Measurements from ENCODE around the gene NUDCD3. TPM values are rescaled to one million over a fixed set of nuclear protein-coding genes. Genes with fewer than 3 reads are reported as not detected.

The NUDCD3 gene
- total RNA-seq, 4 donors from 2014 or later = 44.9 to 92.4 (median 73.0) TPM

GRCh38 chr7:44396931-44397545 lies 93.4 kb downstream of the NUDCD3 start:
- 80% methylated on average over 8 of the region's 8 CpGs for WGBS
- intact Hi-C loops (cut with DNase I) = no loop called here
- H3K36me3 ChIP-seq = peaks cover 6 to 74% (median 33%) of the 10 kb centered on the region in 4 donors

GRCh38 chr7:44396496-44396895 lies 94.0 kb downstream of the NUDCD3 start:
- peaks cover 11 to 74% (median 33%) of the 10 kb centered on the region in 4 donors for H3K36me3 ChIP-seq
- no peak for DNase-seq (ENCODE audit: extremely low spot score)
- intact Hi-C loops (cut with DNase I) = no loop called here
- H3K27ac ChIP-seq (replicated peaks in 1 of 4) = no peak overlapping the region
- no peak overlapping the region for H3K4me3 ChIP-seq
- no peaks in the 10 kb centered on the region for H3K27me3 ChIP-seq
- H3K4me1 ChIP-seq = peaks cover 0 to 8% (median 7%) of the 10 kb centered on the region in 4 donors
- WGBS = 97% methylated on average over 3 of the region's 3 CpGs
- TF ChIP-seq CTCF (IDR thresholded peaks at IDR 0.05) = no peak
- no peak for TF ChIP-seq EP300 (IDR thresholded peaks at IDR 0.05)
- no peak for TF ChIP-seq POLR2AphosphoS5 (IDR thresholded peaks at IDR 0.05)
- TF ChIP-seq POLR2A (IDR thresholded peaks at IDR 0.05; ENCODE audit: low read depth) = no peak
- no peaks in the 10 kb centered on the region for H3K9me3 ChIP-seq

More at GRCh38 chr7:44396931-44397545, 93.4 kb downstream of the NUDCD3 start:
- no peak overlapping the region for H3K27ac ChIP-seq (replicated peaks in 1 of 4)
- H3K4me3 ChIP-seq = no peak overlapping the region
- no peaks in the 10 kb centered on the region for H3K27me3 ChIP-seq
- DNase-seq (ENCODE audit: extremely low spot score) = no peak
- no peak for TF ChIP-seq CTCF (IDR thresholded peaks at IDR 0.05)
- no peak for TF ChIP-seq POLR2A (IDR thresholded peaks at IDR 0.05; ENCODE audit: low read depth)
- no peak for TF ChIP-seq EP300 (IDR thresholded peaks at IDR 0.05)
- no peak for TF ChIP-seq POLR2AphosphoS5 (IDR thresholded peaks at IDR 0.05)
- H3K4me1 ChIP-seq = peaks cover 0 to 8% (median 7%) of the 10 kb centered on the region in 4 donors
- H3K9me3 ChIP-seq = no peaks in the 10 kb centered on the region

DNA sequence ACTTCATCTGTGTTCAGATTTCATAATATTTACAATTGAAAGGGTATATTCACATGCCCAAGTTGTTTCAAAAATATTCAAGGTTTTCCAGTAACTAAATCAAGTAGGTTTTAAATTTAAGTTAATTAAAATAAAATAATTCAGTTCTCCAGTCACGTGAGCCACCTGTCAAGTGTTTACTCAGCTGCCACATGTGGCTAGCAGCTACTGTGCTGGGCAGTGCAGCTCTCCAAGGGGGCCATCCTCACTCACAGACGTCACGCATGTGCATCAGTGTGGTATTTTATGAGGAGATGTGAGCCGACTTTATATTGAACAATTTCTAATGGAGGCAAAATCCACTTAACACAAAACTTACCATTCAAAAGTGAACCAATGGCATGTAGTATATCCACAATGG lies 95.4 kb downstream of the NUDCD3 start:
- Histone ChIP-seq H3K27ac (replicated peaks in 1 of 4) (no peak overlapping the region), H3K36me3 (peaks cover 20 to 74% (median 42%) of the 10 kb centered on the region in 4 donors)
- intact Hi-C loops (cut with DNase I) = no loop called here

GRCh38 chr7:44394636-44395035 lies 95.8 kb downstream of the NUDCD3 start:
- Histone ChIP-seq H3K27ac (replicated peaks in 1 of 4) (no peak overlapping the region), H3K9me3 (no peaks in the 10 kb centered on the region), H3K4me1 (peaks cover 0 to 8% (median 7%) of the 10 kb centered on the region in 4 donors), H3K27me3 (no peaks in the 10 kb centered on the region), H3K4me3 (no peak overlapping the region), H3K36me3 (peaks cover 20 to 75% (median 45%) of the 10 kb centered on the region in 4 donors)
- intact Hi-C loops (cut with DNase I) = no loop called here
- 96% methylated on average over 2 of the region's 2 CpGs for WGBS
- DNase-seq (ENCODE audit: extremely low spot score) = peak; percentile 70
- TF ChIP-seq POLR2A (IDR thresholded peaks at IDR 0.05; ENCODE audit: low read depth) (no peak), EP300 (IDR thresholded peaks at IDR 0.05) (no peak)

More for the DNA sequence above, 95.4 kb downstream of the NUDCD3 start:
- TF ChIP-seq POLR2AphosphoS5 (IDR thresholded peaks at IDR 0.05) (no peak), EP300 (IDR thresholded peaks at IDR 0.05) (no peak), POLR2A (IDR thresholded peaks at IDR 0.05; ENCODE audit: low read depth) (no peak), CTCF (IDR thresholded peaks at IDR 0.05) (no peak)
- H3K4me1 ChIP-seq = peaks cover 0 to 8% (median 7%) of the 10 kb centered on the region in 4 donors
- no peak overlapping the region for H3K4me3 ChIP-seq
- 81% methylated on average over 4 of the region's 4 CpGs for WGBS
- H3K27me3 ChIP-seq = no peaks in the 10 kb centered on the region
- DNase-seq (ENCODE audit: extremely low spot score) = peak; percentile 86
- no peaks in the 10 kb centered on the region for H3K9me3 ChIP-seq

DNA sequence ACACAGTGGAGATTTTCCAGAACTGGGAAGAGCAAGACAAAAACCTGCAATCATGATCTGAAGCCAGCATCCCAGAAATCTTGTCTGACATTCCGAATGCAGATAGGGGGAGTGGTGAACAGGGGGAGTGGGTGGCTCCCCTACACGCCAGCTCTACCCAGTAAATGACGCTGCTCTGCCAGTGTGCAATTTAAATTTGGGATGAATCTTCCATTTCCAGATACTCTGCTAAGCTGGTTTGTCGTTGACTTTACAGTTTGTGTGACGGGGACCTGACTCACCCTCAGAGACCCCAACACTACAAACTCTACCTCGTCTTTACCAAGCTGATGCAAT lies 96.4 kb downstream of the NUDCD3 start:
- no peak overlapping the region for H3K27ac ChIP-seq (replicated peaks in 1 of 4)
- H3K36me3 ChIP-seq = peaks cover 25 to 80% (median 51%) of the 10 kb centered on the region in 4 donors
- no peaks in the 10 kb centered on the region for H3K9me3 ChIP-seq
- TF ChIP-seq POLR2AphosphoS5 (IDR thresholded peaks at IDR 0.05) = no peak
- no peak for TF ChIP-seq POLR2A (IDR thresholded peaks at IDR 0.05; ENCODE audit: low read depth)
- TF ChIP-seq EP300 (IDR thresholded peaks at IDR 0.05) = no peak
- no peak for TF ChIP-seq CTCF (IDR thresholded peaks at IDR 0.05)
- no peak for DNase-seq (ENCODE audit: extremely low spot score)
- peaks cover 0 to 8% (median 7%) of the 10 kb centered on the region in 4 donors for H3K4me1 ChIP-seq
- no peak overlapping the region for H3K4me3 ChIP-seq
- H3K27me3 ChIP-seq = no peaks in the 10 kb centered on the region
- WGBS = 93% methylated on average over 6 of the region's 6 CpGs
- intact Hi-C loops (cut with DNase I) = no loop called here

All from esophagus muscularis mucosa (tissue), 4 donors.